DOHH2 (cell line): ENCODE measurements around the gene TMPRSS2.

ENCODE experiments used
- H3F3A ChIP-seq: fragments of 200-600 bp; sonication (generic), shearing (Covaris generic); 2 replicates; pipeline ENCODE4 v1.6.0; 2016; ENCODE audit warnings: antibody characterized with exemption, mild to moderate bottlenecking; ENCODE audit not compliant: control insufficient read depth, insufficient read depth
- H3K27ac ChIP-seq: fragments of 200-600 bp; sonication (generic); 2 replicates; pipeline ENCODE4 v1.5.1; 2014; ENCODE audit warnings: low read depth, mild to moderate bottlenecking, low read length, moderate library complexity
- H3K27me3 ChIP-seq: fragments of 200-600 bp; sonication (generic); 2 replicates; pipeline ENCODE4 v1.6.1; 2014; ENCODE audit warnings: mild to moderate bottlenecking, low read length, mixed read lengths; ENCODE audit not compliant: control insufficient read depth
- H3K36me3 ChIP-seq: fragments of 200-600 bp; sonication (generic); 2 replicates; pipeline ENCODE4 v1.6.1; 2014; ENCODE audit warnings: mild to moderate bottlenecking, low read length, moderate library complexity, mixed read lengths; ENCODE audit not compliant: control insufficient read depth
- H3K4me1 ChIP-seq: fragments of 200-600 bp; sonication (generic); 2 replicates; pipeline ENCODE4 v1.6.1; 2014; ENCODE audit warnings: mild to moderate bottlenecking, low read length, mixed read lengths; ENCODE audit not compliant: control insufficient read depth
- H3K4me2 ChIP-seq: fragments of 200-600 bp; sonication (generic); 2 replicates; pipeline ENCODE4 v1.6.0; 2014; ENCODE audit warnings: mild to moderate bottlenecking, low read length, moderate library complexity
- H3K4me3 ChIP-seq: fragments of 200-600 bp; sonication (generic); 2 replicates; pipeline ENCODE4 v1.5.1; 2014; ENCODE audit warnings: mild to moderate bottlenecking, low read length, mixed read lengths
- H3K79me2 ChIP-seq: fragments of 200-600 bp; sonication (generic); 2 replicates; pipeline ENCODE4 v1.6.1; 2014; ENCODE audit warnings: mild to moderate bottlenecking, low read length, mixed read lengths; ENCODE audit not compliant: control insufficient read depth
- H3K9me2 ChIP-seq: fragments of 200-600 bp; sonication (generic); replicated peaks from 2 replicates; pipeline ENCODE4 v1.6.1; 2014; ENCODE audit warnings: mild to moderate bottlenecking, low read length, mixed read lengths; ENCODE audit not compliant: control insufficient read depth
- H3K9me3 ChIP-seq: fragments of 200-600 bp; sonication (generic); 2 replicates; pipeline ENCODE4 v1.6.1; 2014; ENCODE audit warnings: antibody characterized with exemption, low read length, mixed read lengths; ENCODE audit not compliant: control insufficient read depth, insufficient read depth
- H4K20me1 ChIP-seq: fragments of 200-600 bp; sonication (generic); 2 replicates; pipeline ENCODE4 v1.6.0; 2014; ENCODE audit warnings: low read depth, mild to moderate bottlenecking, antibody characterized with exemption, low read length, moderate library complexity; ENCODE audit not compliant: control insufficient read depth, insufficient read depth
- CTCF ChIP-seq: fragments of 200-600 bp; sonication (generic); IDR thresholded peaks from one replicate; pipeline ENCODE4 v1.5.1; 2014; ENCODE audit warnings: antibody characterized with exemption, mild to moderate bottlenecking, low read depth, low read length; ENCODE audit not compliant: poor library complexity, severe bottlenecking
- EZH2phosphoT487 ChIP-seq: fragments of 200-600 bp; sonication (generic); IDR thresholded peaks from 2 replicates; pipeline ENCODE4 v1.6.1; 2017; ENCODE audit warnings: borderline replicate concordance, mild to moderate bottlenecking, antibody characterized with exemption, low read length, moderate library complexity, mixed read lengths

TMPRSS2 gene

GRCh38 chr21:41504030-41504429 lies 3.9 kb downstream of the TMPRSS2 start:
- Histone ChIP-seq H3F3A (no peaks in the 10 kb centered on the region), H3K27ac (no peak overlapping the region), H3K36me3 (no peaks in the 10 kb centered on the region), H3K4me2 (no peak overlapping the region), H4K20me1 (no peaks in the 10 kb centered on the region), H3K9me2 (no peaks in the 10 kb centered on the region), H3K4me3 (no peak overlapping the region), H3K79me2 (no peaks in the 10 kb centered on the region), H3K4me1 (no peaks in the 10 kb centered on the region), H3K27me3 (peaks cover 3% of the 10 kb centered on the region; the same call in 1 of the 2 replicates), H3K9me3 (no peaks in the 10 kb centered on the region)
- TF ChIP-seq CTCF = no peak
- TF ChIP-seq EZH2phosphoT487 = no peak

GRCh38 chr21:41503331-41503730 lies 4.6 kb downstream of the TMPRSS2 start:
- no peak for TF ChIP-seq CTCF
- no peak for TF ChIP-seq EZH2phosphoT487
- H3F3A ChIP-seq = no peaks in the 10 kb centered on the region
- no peak overlapping the region for H3K4me2 ChIP-seq
- H3K4me3 ChIP-seq = no peak overlapping the region
- H3K9me2 ChIP-seq = no peaks in the 10 kb centered on the region
- no peaks in the 10 kb centered on the region for H3K36me3 ChIP-seq
- no peaks in the 10 kb centered on the region for H4K20me1 ChIP-seq
- H3K4me1 ChIP-seq = no peaks in the 10 kb centered on the region
- no peaks in the 10 kb centered on the region for H3K79me2 ChIP-seq
- no peaks in the 10 kb centered on the region for H3K9me3 ChIP-seq
- peaks cover 3% of the 10 kb centered on the region; the same call in 1 of the 2 replicates for H3K27me3 ChIP-seq
- no peak overlapping the region for H3K27ac ChIP-seq

- TF ChIP-seq CTCF (no peak), EZH2phosphoT487 (no peak)
- Histone ChIP-seq H3K4me3 (no peak overlapping the region), H4K20me1 (no peaks in the 10 kb centered on the region), H3F3A (no peaks in the 10 kb centered on the region), H3K27me3 (no peaks in the 10 kb centered on the region; the same call in 1 of the 2 replicates), H3K9me2 (no peaks in the 10 kb centered on the region), H3K9me3 (no peaks in the 10 kb centered on the region), H3K4me2 (no peak overlapping the region), H3K36me3 (no peaks in the 10 kb centered on the region), H3K79me2 (no peaks in the 10 kb centered on the region), H3K27ac (no peak overlapping the region), H3K4me1 (no peaks in the 10 kb centered on the region)
Observed at GRCh38 chr21:41501919-41502318, 6.0 kb downstream of the TMPRSS2 start.
